SK-N-SH (cell line): ENCODE measurements around the gene CTNNA3. TPM values are rescaled to one million over a fixed set of nuclear protein-coding genes. Genes with fewer than 3 reads are reported as not detected.

Source experiments
- CTCF ChIA-PET: fragments of 300-600, 350-600 bp; formaldehyde crosslinking; extraction: SDS; loops from one replicate; lab custom pipeline; 2021; lab: Yijun Ruan, JAX
- POLR2A ChIA-PET: fragments of 350-600 bp; sonication (Branson Sonifier 250); formaldehyde crosslinking; extraction: SDS; loops from one replicate; lab custom pipeline; 2020; ENCODE audit warnings: antibody characterized with exemption, inconsistent platforms; lab: Yijun Ruan, JAX
- DNase-seq: peaks from one replicate; pipeline ENCODE4 v3.0.0; 2012
- H2AFZ ChIP-seq: fragments of 200-600 bp; sonication (generic); 2 replicates; pipeline ENCODE4 v1.8.1; 2016; ENCODE audit warnings: antibody characterized with exemption, mild to moderate bottlenecking, low read depth
- H3F3A ChIP-seq: fragments of 200-600 bp; sonication (generic); replicated peaks from 2 replicates; pipeline ENCODE3; 2016; ENCODE audit warnings: antibody characterized with exemption, mild to moderate bottlenecking; ENCODE audit not compliant: insufficient read depth
- H3K27ac ChIP-seq, 2 experiments: fragments of 200-500 bp in 1 of 2; fragments of 200-600 bp in 1 of 2; sonication (Bioruptor generic) in 1 of 2; sonication (generic), shearing (Covaris generic) in 1 of 2; 2 replicates each; pipeline versions ENCODE4 v1.5.1 to v1.6.1; 2014 to 2016; ENCODE audit warnings: low read depth in 2 of 2, inconsistent platforms in 1 of 2, low read length in 1 of 2, mild to moderate bottlenecking in 1 of 2, mixed read lengths in 1 of 2
- H3K27me3 ChIP-seq: fragments of 200-600 bp; sonication (generic), shearing (Covaris generic); 2 replicates; pipeline ENCODE4 v1.6.1; 2016; ENCODE audit warnings: mixed run types; ENCODE audit not compliant: insufficient read depth
- H3K36me3 ChIP-seq, 2 experiments: fragments of 200-500 bp in 1 of 2; fragments of 200-600 bp in 1 of 2; sonication (Bioruptor generic) in 1 of 2; sonication (generic) in 1 of 2; replicated peaks in 1 of 2; 2 replicates each; pipeline versions ENCODE3 to v1.5.1; 2014 to 2016; ENCODE audit warnings: low read length in 1 of 2, mild to moderate bottlenecking in 1 of 2; ENCODE audit not compliant: insufficient read depth in 2 of 2, control insufficient read depth in 1 of 2
- H3K4me1 ChIP-seq, 2 experiments: fragments of 200-500 bp in 1 of 2; fragments of 200-600 bp in 1 of 2; sonication (Bioruptor generic) in 1 of 2; sonication (generic), shearing (Covaris generic) in 1 of 2; 2 replicates each; pipeline versions ENCODE4 v1.5.1 to v1.6.1; 2014 to 2016; ENCODE audit warnings: low read depth in 1 of 2, low read length in 1 of 2, mixed run types in 1 of 2; ENCODE audit not compliant: insufficient read depth in 2 of 2, control insufficient read depth in 1 of 2
- H3K4me2 ChIP-seq: fragments of 200-600 bp; sonication (generic), shearing (Covaris generic); 2 replicates; pipeline ENCODE4 v1.6.1; 2017; ENCODE audit warnings: mixed run types
- H3K4me3 ChIP-seq, 2 experiments: fragments of 200-500 bp in 1 of 2; fragments of 200-600 bp in 1 of 2; sonication (Bioruptor generic) in 1 of 2; sonication (generic), shearing (Covaris generic) in 1 of 2; 2 replicates each; pipeline versions ENCODE4 v1.5.1 to v1.8.1; 2014 to 2016; ENCODE audit warnings: low read depth in 2 of 2, inconsistent platforms in 1 of 2, low read length in 1 of 2, mild to moderate bottlenecking in 1 of 2, mixed read lengths in 1 of 2, moderate library complexity in 1 of 2
- H3K79me2 ChIP-seq: fragments of 200-600 bp; sonication (generic); 2 replicates; pipeline ENCODE4 v1.8.1; 2017; ENCODE audit warnings: mild to moderate bottlenecking; ENCODE audit not compliant: insufficient read depth
- H3K9ac ChIP-seq: fragments of 200-600 bp; sonication (generic); 2 replicates; pipeline ENCODE4 v1.6.1; 2017; ENCODE audit warnings: mixed run types
- H3K9me2 ChIP-seq: fragments of 200-600 bp; sonication (generic); 2 replicates; pipeline ENCODE4 v1.6.1; 2017; ENCODE audit warnings: mixed run types
- H3K9me3 ChIP-seq: fragments of 200-600 bp; sonication (generic); 2 replicates; pipeline ENCODE4 v1.6.1; 2017; ENCODE audit warnings: mixed run types, mild to moderate bottlenecking, moderate library complexity
- H4K20me1 ChIP-seq: fragments of 200-600 bp; sonication (generic); 2 replicates; pipeline ENCODE4 v1.6.1; 2017; ENCODE audit warnings: mild to moderate bottlenecking, mixed run types; ENCODE audit not compliant: insufficient read depth
- CHD2 ChIP-seq: fragments of 150-350 bp; IDR thresholded peaks from 2 replicates; pipeline ENCODE4 v1.6.1; 2018; ENCODE audit warnings: low read length; ENCODE audit not compliant: partially characterized antibody
- CTCF ChIP-seq: fragments of 200-600 bp; sonication (generic); IDR thresholded peaks from 2 replicates; pipeline ENCODE4 v1.6.1; 2017; ENCODE audit warnings: antibody characterized with exemption, mild to moderate bottlenecking, moderate library complexity
- EP300 ChIP-seq, 2 experiments: IDR thresholded peaks; 2 replicates each; pipeline versions ENCODE4 v1.4.0 to v1.6.1; 2012; ENCODE audit warnings: borderline replicate concordance in 1 of 2, low read depth in 1 of 2, low read length in 1 of 2
- FOXM1 ChIP-seq: IDR thresholded peaks from 2 replicates; pipeline ENCODE4 v1.4.0; 2012; ENCODE audit warnings: low read depth, mild to moderate bottlenecking
- GABPA ChIP-seq: IDR thresholded peaks from 2 replicates; pipeline ENCODE4 v1.4.0; 2012; ENCODE audit warnings: low read depth, mild to moderate bottlenecking
- JUND ChIP-seq: IDR thresholded peaks from 2 replicates; pipeline ENCODE4 v1.4.0; 2012
- MXI1 ChIP-seq: IDR thresholded peaks from 2 replicates; pipeline ENCODE4 v1.6.1; 2012; ENCODE audit warnings: mild to moderate bottlenecking, low read depth, low read length, improper control_type of control experiment
- NRF1 ChIP-seq: IDR thresholded peaks from 2 replicates; pipeline ENCODE4 v1.6.1; 2012; ENCODE audit warnings: low read depth, mild to moderate bottlenecking, low read length
- RAD21 ChIP-seq: IDR thresholded peaks from 2 replicates; pipeline ENCODE4 v1.6.1; 2012; ENCODE audit warnings: mild to moderate bottlenecking, low read length
- RFX5 ChIP-seq: IDR thresholded peaks from 2 replicates; pipeline ENCODE4 v1.6.1; 2012; ENCODE audit warnings: mild to moderate bottlenecking, improper control_type of control experiment, low read length
- SIN3A ChIP-seq: IDR thresholded peaks from 2 replicates; pipeline ENCODE4 v1.6.1; 2012; ENCODE audit warnings: low read depth, mild to moderate bottlenecking, low read length, moderate library complexity, borderline replicate concordance
- TAF1 ChIP-seq: IDR thresholded peaks from 2 replicates; pipeline ENCODE4 v1.6.1; 2012; ENCODE audit warnings: low read depth, mild to moderate bottlenecking, low read length, moderate library complexity, borderline replicate concordance
- WGBS: methylation state at CpG from one replicate; pipeline ENCODE4 v1.1.6; 2017; ENCODE audit warnings: low lambda C conversion rate; 5-methylcytosine and 5-hydroxymethylcytosine counted together
- polyA plus RNA-seq, 3 experiments: library from polyadenylated mRNA; depleted of rRNA; stranded (reverse); fragments of >200 nt; gene quantifications; 2 replicates each; pipeline ENCODE4 v1.2.3, GENCODE V29; 2012

CTNNA3 gene
- polyA plus RNA-seq, 1 of the 3 experiments (the other 2 are of a cell fraction): not detected

- ChIA-PET POLR2A (no interaction called here), CTCF (no interaction called here)
- no peaks in the 10 kb centered on the region for H3K4me1 ChIP-seq
These were observed 1345.2 kb downstream of the CTNNA3 start for GRCh38 chr10:66350622-66351399.

GRCh38 chr10:66349726-66350125 lies 1346.3 kb downstream of the CTNNA3 start:
- Histone ChIP-seq H2AFZ (no peak overlapping the region), H3K36me3 (no peaks in the 10 kb centered on the region), H3K4me3 (no peak overlapping the region), H3F3A (no peaks in the 10 kb centered on the region), H3K9me2 (no peaks in the 10 kb centered on the region), H3K4me2 (no peak overlapping the region), H3K9ac (no peak overlapping the region), H3K4me1 (no peaks in the 10 kb centered on the region), H3K79me2 (no peaks in the 10 kb centered on the region), H3K27me3 (no peaks in the 10 kb centered on the region), H3K9me3 (no peaks in the 10 kb centered on the region), H4K20me1 (no peaks in the 10 kb centered on the region), H3K27ac (no peak overlapping the region)
- WGBS: 0% methylated on average over 1 of the region's 1 CpG
- POLR2A ChIA-PET: no interaction called here
- no peak for DNase-seq
- CTCF ChIA-PET: no interaction called here
- TF ChIP-seq GABPA (no peak), SIN3A (no peak), EP300 (IDR thresholded peaks at IDR 0.05; ENCODE audit: borderline replicate concordance in 1 of 2, low read depth in 1 of 2, low read length in 1 of 2) (no peak), NRF1 (no peak), RFX5 (no peak), JUND (no peak)

More at GRCh38 chr10:66350622-66351399, 1345.2 kb downstream of the CTNNA3 start:
- no peak overlapping the region for H3K4me2 ChIP-seq
- 0% methylated on average over 1 of the region's 1 CpG for WGBS
- H4K20me1 ChIP-seq: no peaks in the 10 kb centered on the region
- no peaks in the 10 kb centered on the region for H3K9me3 ChIP-seq
- H3K4me3 ChIP-seq: no peak overlapping the region
- no peaks in the 10 kb centered on the region for H3K27me3 ChIP-seq
- TF ChIP-seq NRF1 (no peak), MXI1 (no peak), CHD2 (no peak), CTCF (no peak), TAF1 (no peak), RAD21 (no peak), GABPA (no peak), FOXM1 (no peak), JUND (no peak)
- H3K36me3 ChIP-seq: no peaks in the 10 kb centered on the region
- no peak for DNase-seq
- no peaks in the 10 kb centered on the region for H3K9me2 ChIP-seq
- no peaks in the 10 kb centered on the region for H3K79me2 ChIP-seq
- no peaks in the 10 kb centered on the region for H3F3A ChIP-seq
- H3K9ac ChIP-seq: no peak overlapping the region
- H2AFZ ChIP-seq: no peak overlapping the region
- no peak overlapping the region for H3K27ac ChIP-seq
